Panc1 (cell line): ENCODE results near the gene LATS2. TPM values are rescaled to one million over a fixed set of nuclear protein-coding genes. Genes with fewer than 3 reads are reported as not detected.

Experiments used
- ATAC-seq: fragments of 200-7000 bp; cut with Tn5 transposase; 2 replicates; pipeline ENCODE4 v1.9.1; 2020; ENCODE audit warnings: mild to moderate bottlenecking, moderate library complexity
- BruUV-seq: library from RNA; stranded (reverse); fragments of 400-500 nt; replicated peaks from 2 replicates; lab custom pipeline; 2021; lab: Mats Ljungman, UMichigan
- CTCF ChIA-PET: fragments of 300-600 bp; sonication (Branson Sonifier 250); formaldehyde crosslinking; loops from one replicate; lab custom pipeline; 2022; ENCODE audit warnings: antibody characterized with exemption; lab: Charles Lee
- POLR2A ChIA-PET: fragments of 300-600 bp; sonication (Branson Sonifier 250); formaldehyde crosslinking; loops from one replicate; lab custom pipeline; 2022; ENCODE audit warnings: antibody characterized with exemption; lab: Charles Lee
- DNase-seq: peaks from one replicate; pipeline ENCODE4 v3.0.0-alpha.2; 2010; ENCODE audit warnings: low read depth, low spot score
- H3K27ac ChIP-seq: 2 replicates; pipeline ENCODE4 v1.5.1; 2011; ENCODE audit warnings: mild to moderate bottlenecking, low read length, inconsistent platforms
- H3K27me3 ChIP-seq: fragments of 200-500 bp; sonication (Bioruptor generic); 2 replicates; pipeline ENCODE4 v1.6.0; 2014; ENCODE audit warnings: low read length, inconsistent platforms; ENCODE audit not compliant: control insufficient read depth, insufficient read depth
- H3K36me3 ChIP-seq: fragments of 200-500 bp; sonication (Bioruptor generic); 2 replicates; pipeline ENCODE4 v1.5.1; 2014; ENCODE audit warnings: inconsistent platforms, mild to moderate bottlenecking, low read length, moderate library complexity; ENCODE audit not compliant: control insufficient read depth, insufficient read depth
- H3K4me1 ChIP-seq: 2 replicates; pipeline ENCODE4 v1.5.1; 2011; ENCODE audit warnings: inconsistent platforms, mild to moderate bottlenecking, low read length, moderate library complexity; ENCODE audit not compliant: control insufficient read depth, insufficient read depth
- H3K4me3 ChIP-seq, 2 experiments: 2 replicates each; pipeline ENCODE4 v1.5.1; 2011 to 2012; ENCODE audit warnings: low read depth in 2 of 2, low read length in 2 of 2, mild to moderate bottlenecking in 2 of 2, inconsistent platforms in 1 of 2, moderate library complexity in 1 of 2
- H3K9me3 ChIP-seq: fragments of 200-500 bp; sonication (Bioruptor generic); 2 replicates; pipeline ENCODE4 v1.5.1; 2014; ENCODE audit warnings: low read depth, mild to moderate bottlenecking, inconsistent platforms, low read length, moderate library complexity; ENCODE audit not compliant: control insufficient read depth, insufficient read depth
- CTCF ChIP-seq: fragments of 450-650 bp; IDR thresholded peaks from 2 replicates; pipeline ENCODE4 v1.5.1; 2017; ENCODE audit warnings: mild to moderate bottlenecking
- POLR2AphosphoS5 ChIP-seq: IDR thresholded peaks from 2 replicates; pipeline ENCODE4 v1.6.1; 2012; ENCODE audit warnings: mild to moderate bottlenecking, low read depth, low read length, moderate library complexity
- REST ChIP-seq, 2 experiments: IDR thresholded peaks; 2 replicates each; pipeline ENCODE4 v1.6.1; 2011 to 2012; ENCODE audit warnings: low read depth in 2 of 2, control low read depth in 1 of 2, low read length in 1 of 2, mild to moderate bottlenecking in 1 of 2, moderate library complexity in 1 of 2; ENCODE audit not compliant: insufficient read depth in 1 of 2
- SIN3A ChIP-seq: IDR thresholded peaks from 2 replicates; pipeline ENCODE4 v1.6.1; 2012; ENCODE audit warnings: low read depth, mild to moderate bottlenecking, low read length, moderate library complexity, borderline replicate concordance; ENCODE audit not compliant: insufficient read depth
- TCF7L2 ChIP-seq: IDR thresholded peaks from 2 replicates; pipeline ENCODE4 v1.6.1; 2011; ENCODE audit warnings: mild to moderate bottlenecking, low read depth, low read length, inconsistent platforms
- in situ Hi-C: cut with HindIII; loops from 2 replicates; pipeline ENCODE4 v1.10.0; 2016; ENCODE audit warnings: low sequenced_read_pairs, low pct_unique_long_range_greater_than_20kb
- intact Hi-C: fragments of 100-400 bp; cut with micrococcal nuclease; formaldehyde crosslinking; loops from one replicate; pipeline ENCODE4 v1.10.0; 2022; ENCODE audit not compliant: unreplicated experiment
- total RNA-seq: library from RNA; stranded (reverse); gene quantifications from one replicate; pipeline ENCODE4 v1.2.1, GENCODE V29; 2021; ENCODE audit not compliant: unreplicated experiment

Gene LATS2
- total RNA-seq, 1 experiment from 2014 or later, result 24.5 TPM

GRCh38 chr13:21040120-21040826 lies 21.1 kb downstream of the LATS2 start:
- ChIA-PET POLR2A (interaction anchor here (0.7 kb wide), 1 partner anchor 29 kb away, joined by 5 read pairs; no protein-coding TSS in a partner anchor), CTCF (interaction anchor here (0.5 kb wide), 1 partner anchor 21 kb away, joined by 3 read pairs; the partner anchor contains the start of gene LATS2)
- DNase-seq (no peak), ATAC-seq (no peak)
- no peaks in the 10 kb centered on the region for H3K9me3 ChIP-seq
- TF ChIP-seq SIN3A, result no peak
- TF ChIP-seq TCF7L2, result no peak
- TF ChIP-seq POLR2AphosphoS5, result no peak
- TF ChIP-seq CTCF, result no peak
- no peak for TF ChIP-seq REST (IDR thresholded peaks at IDR 0.05; ENCODE audit: insufficient read depth in 1 of 2, low read depth in 2 of 2, low read length in 1 of 2)
- no peak overlapping the region for H3K27ac ChIP-seq
- H3K36me3 ChIP-seq, result no peaks in the 10 kb centered on the region; the same call in 1 of the 2 replicates
- BruUV-seq, result no TSS peak
- H3K4me3 ChIP-seq, result no peak overlapping the region
- H3K27me3 ChIP-seq, result no peaks in the 10 kb centered on the region
- intact Hi-C loops (no loop called here), in situ Hi-C loops (no loop called here)
- peaks cover 8% of the 10 kb centered on the region for H3K4me1 ChIP-seq

GRCh38 chr13:21039097-21039800 lies 22.1 kb downstream of the LATS2 start:
- DNase-seq (no peak), ATAC-seq (no peak)
- CTCF ChIA-PET, result no interaction called here
- no peaks in the 10 kb centered on the region for H3K27me3 ChIP-seq
- TF ChIP-seq SIN3A (no peak), TCF7L2 (no peak), REST (IDR thresholded peaks at IDR 0.05; ENCODE audit: insufficient read depth in 1 of 2, low read depth in 2 of 2, low read length in 1 of 2) (no peak), CTCF (no peak), POLR2AphosphoS5 (no peak)
- intact Hi-C loops (no loop called here), in situ Hi-C loops (no loop called here)
- BruUV-seq, result no TSS peak
- no peak overlapping the region for H3K27ac ChIP-seq
- H3K4me1 ChIP-seq, result peaks cover 16% of the 10 kb centered on the region
- no peak overlapping the region for H3K4me3 ChIP-seq
- POLR2A ChIA-PET, result interaction anchor here (0.7 kb wide), 1 partner anchor 28 kb away, joined by 5 read pairs; no protein-coding TSS in a partner anchor
- H3K36me3 ChIP-seq, result no peaks in the 10 kb centered on the region; the same call in 1 of the 2 replicates
- H3K9me3 ChIP-seq, result no peaks in the 10 kb centered on the region
